WTC11 (cell line): Measurements from ENCODE around the gene TTLL12. TPM values are rescaled to one million over a fixed set of nuclear protein-coding genes. Genes with fewer than 3 reads are reported as not detected.
A peak's percentile ranks its signal among the peaks of the same experiment; 100 is the strongest.

Experiments used
- ATAC-seq: fragments of 200-7000 bp; cut with Tn5 transposase; 2 replicates; pipeline ENCODE4 v1.10.0; 2021; ENCODE audit warnings: mild to moderate bottlenecking, moderate library complexity
- CTCF ChIA-PET: fragments of 300-600 bp; sonication (Branson Sonifier 250); formaldehyde crosslinking; loops from one replicate; lab custom pipeline; 2021; ENCODE audit warnings: antibody characterized with exemption; lab: Charles Lee
- POLR2A ChIA-PET: fragments of 350-600 bp; sonication (Branson Sonifier 250); formaldehyde crosslinking; loops from one replicate; lab custom pipeline; 2021; ENCODE audit warnings: antibody characterized with exemption; lab: Charles Lee
- DNase-seq: peaks from one replicate; pipeline ENCODE4 v3.0.0; 2021; ENCODE audit warnings: low spot score
- H3K27ac Mint-ChIP-seq: 2 replicates; pipeline ENCODE4 v1.8.0; 2021; ENCODE audit warnings: mixed read lengths
- H3K27me3 Mint-ChIP-seq: 2 replicates; pipeline ENCODE4 v1.8.0; 2021; ENCODE audit warnings: low read depth, mild to moderate bottlenecking, moderate library complexity, mixed read lengths
- H3K36me3 Mint-ChIP-seq: 2 replicates; pipeline ENCODE4 v1.8.0; 2021; ENCODE audit warnings: mixed read lengths
- H3K4me1 Mint-ChIP-seq: 2 replicates; pipeline ENCODE4 v1.8.0; 2022; ENCODE audit warnings: mixed read lengths
- H3K4me3 Mint-ChIP-seq: 2 replicates; pipeline ENCODE4 v1.8.0; 2021; ENCODE audit warnings: mild to moderate bottlenecking, moderate library complexity, mixed read lengths
- H3K9me3 Mint-ChIP-seq: 2 replicates; pipeline ENCODE4 v1.8.0; 2021; ENCODE audit warnings: mixed read lengths
- FOXJ3 ChIP-seq: sonication (generic); formaldehyde crosslinking; IDR thresholded peaks from 2 replicates; pipeline ENCODE4 v1.9.0; 2021; ENCODE audit warnings: missing genetic modification reagents, mild to moderate bottlenecking, borderline replicate concordance
- FOXP4 ChIP-seq: sonication (generic); formaldehyde crosslinking; IDR thresholded peaks from 2 replicates; pipeline ENCODE4 v1.8.0; 2022; ENCODE audit warnings: mild to moderate bottlenecking, missing genetic modification reagents
- HMGA2 ChIP-seq: fragments of 250-450 bp; sonication (Bioruptor Pico); IDR thresholded peaks from 2 replicates; pipeline ENCODE4 v1.4.0; 2021; ENCODE audit warnings: mild to moderate bottlenecking, moderate library complexity
- HMGXB4 ChIP-seq: sonication (generic); formaldehyde crosslinking; IDR thresholded peaks from 2 replicates; pipeline ENCODE4 v1.8.1; 2023; ENCODE audit warnings: mild to moderate bottlenecking, moderate library complexity, missing genetic modification reagents
- OVOL2 ChIP-seq: fragments of 250-450 bp; sonication (Bioruptor Pico); IDR thresholded peaks from 2 replicates; pipeline ENCODE4 v1.9.0; 2021; ENCODE audit warnings: mild to moderate bottlenecking, borderline replicate concordance
- RELA ChIP-seq: sonication (generic); formaldehyde crosslinking; IDR thresholded peaks from 2 replicates; pipeline ENCODE4 v1.8.1; 2022; ENCODE audit warnings: missing genetic modification reagents, mild to moderate bottlenecking, borderline replicate concordance
- RORB ChIP-seq: fragments of 250-450 bp; sonication (Bioruptor Pico); IDR thresholded peaks from 2 replicates; pipeline ENCODE4 v1.9.0; 2021; ENCODE audit warnings: mild to moderate bottlenecking
- TCF7 ChIP-seq: sonication (generic); formaldehyde crosslinking; IDR thresholded peaks from 2 replicates; pipeline ENCODE4 v1.8.0; 2022; ENCODE audit warnings: mild to moderate bottlenecking, low read depth, missing genetic modification reagents, moderate library complexity
- TEAD1 ChIP-seq: sonication (generic); formaldehyde crosslinking; IDR thresholded peaks from 2 replicates; pipeline ENCODE4 v1.8.0; 2022; ENCODE audit warnings: mild to moderate bottlenecking, missing genetic modification reagents
- ZBTB43 ChIP-seq: sonication (generic); formaldehyde crosslinking; IDR thresholded peaks from 2 replicates; pipeline ENCODE4 v1.8.1; 2023; ENCODE audit warnings: mild to moderate bottlenecking, missing genetic modification reagents
- ZNF138 ChIP-seq: sonication (generic); formaldehyde crosslinking; conservative IDR thresholded peaks from 2 replicates; pipeline ENCODE4 v1.8.1; 2022; ENCODE audit warnings: mild to moderate bottlenecking, moderate library complexity, missing genetic modification reagents
- ZNF263 ChIP-seq: sonication (generic); formaldehyde crosslinking; IDR thresholded peaks from 2 replicates; pipeline ENCODE4 v1.8.1; 2022; ENCODE audit warnings: low read depth, mild to moderate bottlenecking, moderate library complexity, missing genetic modification reagents
- ZNF317 ChIP-seq: sonication (generic); formaldehyde crosslinking; IDR thresholded peaks from 2 replicates; pipeline ENCODE4 v1.8.1; 2023; ENCODE audit warnings: low read depth, mild to moderate bottlenecking, moderate library complexity, missing genetic modification reagents, borderline replicate concordance
- ZNF532 ChIP-seq: fragments of 250-450 bp; sonication (Bioruptor Pico); IDR thresholded peaks from 2 replicates; pipeline ENCODE4 v1.9.0; 2021; ENCODE audit warnings: mild to moderate bottlenecking, borderline replicate concordance
- total RNA-seq: library from RNA; stranded (reverse); gene quantifications from 3 replicates; pipeline ENCODE4 v1.2.3, GENCODE V29; 2021
- TF ChIP-seq, protein P1 (sequence below): fragments of 250-450 bp; sonication (Bioruptor Pico); IDR thresholded peaks from 2 replicates; pipeline ENCODE4 v1.8.0; 2021; ENCODE audit warnings: mild to moderate bottlenecking
- TF ChIP-seq, protein P2 (sequence below): sonication (generic); formaldehyde crosslinking; IDR thresholded peaks from 2 replicates; pipeline ENCODE4 v1.8.1; 2022; ENCODE audit warnings: mild to moderate bottlenecking, missing genetic modification reagents, moderate library complexity, borderline replicate concordance
- TF ChIP-seq, protein P3 (sequence below): sonication (generic); formaldehyde crosslinking; IDR thresholded peaks from 2 replicates; pipeline ENCODE4 v1.8.0; 2023; ENCODE audit warnings: missing genetic modification reagents, mild to moderate bottlenecking, borderline replicate concordance

TTLL12 gene
- total RNA-seq, 1 experiment from 2014 or later, result 134 TPM

DNA sequence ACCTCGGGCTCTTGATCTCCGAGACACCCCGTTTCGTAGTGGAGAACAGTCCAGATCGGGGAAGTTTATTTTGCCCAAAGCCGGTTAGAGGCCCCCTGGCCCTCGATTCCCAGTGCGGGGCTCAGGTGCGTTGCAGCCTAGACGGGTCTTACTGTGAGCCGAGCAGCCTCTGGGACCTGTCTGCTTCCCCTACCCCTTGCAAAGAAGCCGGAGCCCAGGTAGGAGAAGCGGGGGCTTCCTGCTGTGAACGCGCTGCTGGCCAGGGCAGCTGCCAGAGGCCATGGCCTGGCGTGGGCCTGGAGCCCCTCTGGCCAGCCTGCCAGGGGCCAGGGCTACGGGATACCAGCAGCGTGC, 35.0 kb downstream of the TTLL12 start (continued):
- TF ChIP-seq HMGXB4 (peak; percentile 41; the same call in 1 of the 2 replicates), ZNF532 (CRISPR knock-in tag) (no peak)
- TF ChIP-seq, all 79 proteins: peak for 2

GRCh38 chr22:43151251-43152002, 35.5 kb downstream of the TTLL12 start, which contains the start of gene TSPO:
Gene TSPO, plus strand, starts transcription at chr22:43151559. Its CDS starts 7,680 bp downstream, at chr22:43159239.
- H3K4me1 Mint-ChIP-seq, result peaks cover 8% of the 10 kb centered on the region
- peak within 1 kb of the TSS; percentile 88 for H3K4me3 Mint-ChIP-seq
- ATAC-seq, result peak; percentile 67
- no peaks in the 10 kb centered on the region for H3K9me3 Mint-ChIP-seq
- no peaks in the 10 kb centered on the region for H3K36me3 Mint-ChIP-seq
- H3K27ac Mint-ChIP-seq, result no peak within 1 kb of the TSS
- CTCF ChIA-PET, result no interaction called here
- POLR2A ChIA-PET, result no interaction called here
- DNase-seq, result no peak
- peaks cover 14% of the 10 kb centered on the region for H3K27me3 Mint-ChIP-seq
- TF ChIP-seq FOXP4 (no peak), RORB (no peak), FOXJ3 (CRISPR knock-in tag) (no peak), TCF7 (no peak), ZNF263 (no peak), ZNF138 (CRISPR knock-in tag) (no peak), HMGA2 (CRISPR knock-in tag) (no peak), ZNF317 (no peak), TEAD1 (no peak), OVOL2 (CRISPR knock-in tag) (no peak), ZBTB43 (CRISPR knock-in tag) (0 out of 2 replicates have a peak, but pooled peaks have one; percentile 57), RELA (no peak)
- TF ChIP-seq, protein P1, sequence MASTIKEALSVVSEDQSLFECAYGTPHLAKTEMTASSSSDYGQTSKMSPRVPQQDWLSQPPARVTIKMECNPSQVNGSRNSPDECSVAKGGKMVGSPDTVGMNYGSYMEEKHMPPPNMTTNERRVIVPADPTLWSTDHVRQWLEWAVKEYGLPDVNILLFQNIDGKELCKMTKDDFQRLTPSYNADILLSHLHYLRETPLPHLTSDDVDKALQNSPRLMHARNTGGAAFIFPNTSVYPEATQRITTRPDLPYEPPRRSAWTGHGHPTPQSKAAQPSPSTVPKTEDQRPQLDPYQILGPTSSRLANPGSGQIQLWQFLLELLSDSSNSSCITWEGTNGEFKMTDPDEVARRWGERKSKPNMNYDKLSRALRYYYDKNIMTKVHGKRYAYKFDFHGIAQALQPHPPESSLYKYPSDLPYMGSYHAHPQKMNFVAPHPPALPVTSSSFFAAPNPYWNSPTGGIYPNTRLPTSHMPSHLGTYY (CRISPR knock-in tag), result no peak
- TF ChIP-seq, protein P2, sequence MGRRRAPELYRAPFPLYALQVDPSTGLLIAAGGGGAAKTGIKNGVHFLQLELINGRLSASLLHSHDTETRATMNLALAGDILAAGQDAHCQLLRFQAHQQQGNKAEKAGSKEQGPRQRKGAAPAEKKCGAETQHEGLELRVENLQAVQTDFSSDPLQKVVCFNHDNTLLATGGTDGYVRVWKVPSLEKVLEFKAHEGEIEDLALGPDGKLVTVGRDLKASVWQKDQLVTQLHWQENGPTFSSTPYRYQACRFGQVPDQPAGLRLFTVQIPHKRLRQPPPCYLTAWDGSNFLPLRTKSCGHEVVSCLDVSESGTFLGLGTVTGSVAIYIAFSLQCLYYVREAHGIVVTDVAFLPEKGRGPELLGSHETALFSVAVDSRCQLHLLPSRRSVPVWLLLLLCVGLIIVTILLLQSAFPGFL (CRISPR knock-in tag), result no peak
- TF ChIP-seq, protein P3, sequence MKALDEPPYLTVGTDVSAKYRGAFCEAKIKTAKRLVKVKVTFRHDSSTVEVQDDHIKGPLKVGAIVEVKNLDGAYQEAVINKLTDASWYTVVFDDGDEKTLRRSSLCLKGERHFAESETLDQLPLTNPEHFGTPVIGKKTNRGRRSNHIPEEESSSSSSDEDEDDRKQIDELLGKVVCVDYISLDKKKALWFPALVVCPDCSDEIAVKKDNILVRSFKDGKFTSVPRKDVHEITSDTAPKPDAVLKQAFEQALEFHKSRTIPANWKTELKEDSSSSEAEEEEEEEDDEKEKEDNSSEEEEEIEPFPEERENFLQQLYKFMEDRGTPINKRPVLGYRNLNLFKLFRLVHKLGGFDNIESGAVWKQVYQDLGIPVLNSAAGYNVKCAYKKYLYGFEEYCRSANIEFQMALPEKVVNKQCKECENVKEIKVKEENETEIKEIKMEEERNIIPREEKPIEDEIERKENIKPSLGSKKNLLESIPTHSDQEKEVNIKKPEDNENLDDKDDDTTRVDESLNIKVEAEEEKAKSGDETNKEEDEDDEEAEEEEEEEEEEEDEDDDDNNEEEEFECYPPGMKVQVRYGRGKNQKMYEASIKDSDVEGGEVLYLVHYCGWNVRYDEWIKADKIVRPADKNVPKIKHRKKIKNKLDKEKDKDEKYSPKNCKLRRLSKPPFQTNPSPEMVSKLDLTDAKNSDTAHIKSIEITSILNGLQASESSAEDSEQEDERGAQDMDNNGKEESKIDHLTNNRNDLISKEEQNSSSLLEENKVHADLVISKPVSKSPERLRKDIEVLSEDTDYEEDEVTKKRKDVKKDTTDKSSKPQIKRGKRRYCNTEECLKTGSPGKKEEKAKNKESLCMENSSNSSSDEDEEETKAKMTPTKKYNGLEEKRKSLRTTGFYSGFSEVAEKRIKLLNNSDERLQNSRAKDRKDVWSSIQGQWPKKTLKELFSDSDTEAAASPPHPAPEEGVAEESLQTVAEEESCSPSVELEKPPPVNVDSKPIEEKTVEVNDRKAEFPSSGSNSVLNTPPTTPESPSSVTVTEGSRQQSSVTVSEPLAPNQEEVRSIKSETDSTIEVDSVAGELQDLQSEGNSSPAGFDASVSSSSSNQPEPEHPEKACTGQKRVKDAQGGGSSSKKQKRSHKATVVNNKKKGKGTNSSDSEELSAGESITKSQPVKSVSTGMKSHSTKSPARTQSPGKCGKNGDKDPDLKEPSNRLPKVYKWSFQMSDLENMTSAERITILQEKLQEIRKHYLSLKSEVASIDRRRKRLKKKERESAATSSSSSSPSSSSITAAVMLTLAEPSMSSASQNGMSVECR (CRISPR knock-in tag), result 0 out of 2 replicates have a peak, but pooled peaks have one; percentile 54
